HepG2 (cell line): ENCODE measurements around the gene POU6F2. TPM values are rescaled to one million over a fixed set of nuclear protein-coding genes. Genes with fewer than 3 reads are reported as not detected.

Experiments
- ATAC-seq: fragments of 200-7000 bp; cut with Tn5 transposase; 3 replicates; pipeline ENCODE4 v1.9.1; 2020; ENCODE audit warnings: mild to moderate bottlenecking, moderate library complexity
- BruUV-seq: library from RNA; stranded (reverse); fragments of 400-500 nt; replicated peaks from 2 replicates; lab custom pipeline; 2021; lab: Mats Ljungman, UMichigan
- CTCF ChIA-PET: fragments of 300-600 bp; formaldehyde crosslinking; extraction: SDS; loops from one replicate; lab custom pipeline; 2021; ENCODE audit warnings: low total read pairs, inconsistent platforms, low intra/inter-chr PET ratio; lab: Yijun Ruan, JAX
- POLR2A ChIA-PET: fragments of 350-600 bp; sonication (Branson Sonifier 250); formaldehyde crosslinking; loops from one replicate; lab custom pipeline; 2020; ENCODE audit warnings: antibody characterized with exemption, inconsistent platforms; lab: Yijun Ruan, JAX
- DNase-seq: peaks from one replicate; pipeline ENCODE4 v3.0.0-alpha.2; 2015; ENCODE audit warnings: low spot score
- FAIRE-seq: peaks from 3 replicates; lab custom pipeline; 2011; peaks lifted over from hg19 to GRCh38; lab: Jason Lieb, UNC
- H2AFZ ChIP-seq: one replicate; pipeline ENCODE4 v1.6.1; 2011; ENCODE audit warnings: low read length, inconsistent platforms
- H3K27ac ChIP-seq: fragments of 300-600 bp; 3 replicates; pipeline ENCODE4 v1.8.0; 2011; ENCODE audit warnings: mixed run types, mild to moderate bottlenecking, mixed read lengths, low read length, inconsistent platforms; ENCODE audit not compliant: insufficient read depth; ENCODE audit errors: extremely low read length
- H3K27me3 ChIP-seq, 2 experiments: fragments of 200-600 bp in 1 of 2; 2 replicates in 1 of 2; 3 replicates in 1 of 2; pipeline versions ENCODE4 v1.6.0 to v1.8.0; 2011; ENCODE audit warnings: low read length in 2 of 2, mild to moderate bottlenecking in 2 of 2, moderate library complexity in 2 of 2, inconsistent platforms in 1 of 2; ENCODE audit not compliant: insufficient read depth in 2 of 2, control insufficient read depth in 1 of 2
- H3K36me3 ChIP-seq, 2 experiments: fragments of 200-600 bp in 1 of 2; replicated peaks in 1 of 2; 2 replicates in 1 of 2; 3 replicates in 1 of 2; pipeline versions ENCODE4 v1.5.1 to v1.8.0; 2011; ENCODE audit warnings: low read length in 2 of 2, inconsistent platforms in 1 of 2; ENCODE audit not compliant: insufficient read depth in 2 of 2, control insufficient read depth in 1 of 2
- H3K4me1 ChIP-seq: 2 replicates; pipeline ENCODE4 v1.5.1; 2012; ENCODE audit warnings: low read length, inconsistent platforms; ENCODE audit not compliant: insufficient read depth
- H3K4me2 ChIP-seq: 2 replicates; pipeline ENCODE4 v1.6.0; 2011; ENCODE audit warnings: low read depth, low read length, inconsistent platforms
- H3K4me3 ChIP-seq, 3 experiments: fragments of 200-600 bp in 1 of 3; sonication (generic), shearing (Covaris generic) in 1 of 3; replicated peaks in 1 of 3; 2 replicates each; pipeline ENCODE4 v1.5.1; 2011 to 2016; ENCODE audit warnings: low read length in 3 of 3, inconsistent platforms in 2 of 3, low read depth in 2 of 3, mild to moderate bottlenecking in 2 of 3, control low read depth in 1 of 3, mixed read lengths in 1 of 3; ENCODE audit not compliant: insufficient read depth in 1 of 3
- H3K79me2 ChIP-seq: one replicate; pipeline ENCODE4 v1.6.1; 2011; ENCODE audit warnings: low read length, inconsistent platforms; ENCODE audit not compliant: insufficient read depth
- H3K9ac ChIP-seq: 2 replicates; pipeline ENCODE4 v1.6.0; 2011; ENCODE audit warnings: mild to moderate bottlenecking, low read depth, low read length, inconsistent platforms; ENCODE audit not compliant: insufficient read depth
- H3K9me3 ChIP-seq: 2 replicates; pipeline ENCODE4 v1.5.1; 2012; ENCODE audit warnings: mild to moderate bottlenecking, low read length
- H4K20me1 ChIP-seq: 2 replicates; pipeline ENCODE4 v1.6.0; 2011; ENCODE audit warnings: inconsistent platforms, mild to moderate bottlenecking, low read length, moderate library complexity; ENCODE audit not compliant: insufficient read depth
- CBX1 ChIP-seq: IDR thresholded peaks from one replicate; pipeline ENCODE4 v1.6.1; 2016; ENCODE audit warnings: antibody characterized with exemption, low read depth
- HMGXB3 ChIP-seq: sonication (generic); formaldehyde crosslinking; IDR thresholded peaks from 2 replicates; pipeline ENCODE4 v1.4.0; 2020; ENCODE audit warnings: missing genetic modification reagents, borderline replicate concordance
- KAT8 ChIP-seq: IDR thresholded peaks from 2 replicates; pipeline ENCODE4 v1.6.1; 2016; ENCODE audit warnings: missing genetic modification reagents, missing compliant biosample characterization
- SNRNP70 ChIP-seq: fragments of 200-400 bp; formaldehyde crosslinking; IDR thresholded peaks from 2 replicates; pipeline ENCODE4 v1.6.1; 2017; ENCODE audit warnings: mild to moderate bottlenecking, low read depth, low read length, moderate library complexity
- TBX3 ChIP-seq: fragments of 450-650 bp; IDR thresholded peaks from 2 replicates; pipeline ENCODE4 v1.6.1; 2017; ENCODE audit warnings: antibody characterized with exemption, mild to moderate bottlenecking, inconsistent platforms, borderline replicate concordance
- THRA ChIP-seq: sonication (generic); formaldehyde crosslinking; IDR thresholded peaks from 2 replicates; pipeline ENCODE4 v1.4.0; 2020; ENCODE audit warnings: missing genetic modification reagents, borderline replicate concordance
- ZNF605 ChIP-seq: sonication (generic); formaldehyde crosslinking; IDR thresholded peaks from 2 replicates; pipeline ENCODE4 v1.8.0; 2022; ENCODE audit warnings: mild to moderate bottlenecking, missing genetic modification reagents
- ZNF678 ChIP-seq: sonication (generic); formaldehyde crosslinking; IDR thresholded peaks from 2 replicates; pipeline ENCODE4 v1.4.0; 2020; ENCODE audit warnings: mild to moderate bottlenecking, missing genetic modification reagents
- ZNF850 ChIP-seq: sonication (generic); formaldehyde crosslinking; conservative IDR thresholded peaks from 2 replicates; pipeline ENCODE4 v1.9.0; 2021; ENCODE audit warnings: mild to moderate bottlenecking, missing genetic modification reagents
- WGBS: methylation state at CpG from one replicate; pipeline ENCODE4 v1.1.6; 2017; ENCODE audit warnings: low lambda C conversion rate; 5-methylcytosine and 5-hydroxymethylcytosine counted together
- in situ Hi-C: cut with HindIII; loops from 2 replicates; pipeline ENCODE4 v1.10.0; 2017; ENCODE audit warnings: low pct_unique_long_range_greater_than_20kb; ENCODE audit not compliant: extremely low pct_ligation_motif_present
- intact Hi-C: fragments of 100-400 bp; cut with micrococcal nuclease; formaldehyde crosslinking; loops from one replicate; pipeline ENCODE4 v1.10.0; 2022; ENCODE audit not compliant: unreplicated experiment
- polyA plus RNA-seq, 8 experiments: library from polyadenylated mRNA; depleted of rRNA in 3 of 8; stranded (reverse) in 7 of 8; unstranded in 1 of 8; fragments of >200 nt; fragmentation: Illumina TruSeq in 4 of 8; extraction: Trizol in 4 of 8; gene quantifications; 2 replicates each; pipeline versions ENCODE4 v1.2.1 to v1.2.3, GENCODE V29; 2011 to 2016; ENCODE audit warnings: low read depth in 4 of 8, missing spikeins in 1 of 8, mixed read lengths in 1 of 8; ENCODE audit not compliant: insufficient read depth in 1 of 8
- total RNA-seq, 5 experiments: library from RNA; depleted of rRNA; stranded (reverse); fragments of >200 nt; fragmentation: Illumina TruSeq; extraction: Trizol; gene quantifications; 2 replicates each; pipeline ENCODE4 v1.2.3, GENCODE V29; 2016; ENCODE audit warnings: low read depth in 1 of 5

The POU6F2 gene
- total and polyA plus RNA-seq, 2 of the 13 experiments (the other 11 are each of a cell fraction or from before 2014, with no cell fraction given), result not detected

- TF ChIP-seq THRA (CRISPR knock-in tag) (no peak), ZNF678 (CRISPR knock-in tag) (no peak)
These were observed 512.6 kb downstream of the POU6F2 start (continued) for GRCh38 chr7:39490296-39490695.

- Histone ChIP-seq H3K36me3 (no peaks in the 10 kb centered on the region), H3K27ac (no peak overlapping the region), H2AFZ (no peak overlapping the region), H4K20me1 (no peaks in the 10 kb centered on the region), H3K9ac (no peak overlapping the region), H3K4me1 (no peaks in the 10 kb centered on the region), H3K9me3 (no peaks in the 10 kb centered on the region), H3K79me2 (no peaks in the 10 kb centered on the region), H3K27me3 (peaks cover 0 to 20% of the 10 kb centered on the region in 2 experiments; a peak in 3 of 5 replicates), H3K4me2 (no peak overlapping the region), H3K4me3 (no peak overlapping the region)
- ChIA-PET CTCF (no interaction called here), POLR2A (no interaction called here)
- FAIRE-seq (no peak), ATAC-seq (no peak), DNase-seq (no peak)
- intact Hi-C loops, result no loop called here
- BruUV-seq, result no TSS peak
- TF ChIP-seq TBX3 (no peak), ZNF605 (CRISPR knock-in tag) (no peak), CBX1 (no peak)
- 0% methylated on average over 1 of the region's 1 CpG for WGBS
- in situ Hi-C loops, result no loop called here
These were observed 516.2 kb downstream of the POU6F2 start for GRCh38 chr7:39493934-39494333.

GRCh38 chr7:39501358-39501757 is 523.6 kb downstream of the POU6F2 start:
- intact Hi-C loops, result no loop called here
- Histone ChIP-seq H3K36me3 (no peaks in the 10 kb centered on the region), H3K4me3 (no peak overlapping the region), H3K79me2 (no peaks in the 10 kb centered on the region), H3K9me3 (no peaks in the 10 kb centered on the region), H3K9ac (no peak overlapping the region), H2AFZ (no peak overlapping the region), H3K27ac (no peak overlapping the region), H3K4me1 (no peaks in the 10 kb centered on the region), H4K20me1 (no peaks in the 10 kb centered on the region), H3K4me2 (no peak overlapping the region), H3K27me3 (peaks cover 0 to 11% of the 10 kb centered on the region in 2 experiments; a peak in 3 of 5 replicates)
- no TSS peak for BruUV-seq
- ChIA-PET CTCF (no interaction called here), POLR2A (no interaction called here)
- WGBS, result 48% methylated on average over 3 of the region's 3 CpGs
- no peak for FAIRE-seq
- in situ Hi-C loops, result no loop called here
- no peak for DNase-seq
- ATAC-seq, result no peak
- no peak for TF ChIP-seq SNRNP70
- no peak for TF ChIP-seq HMGXB3 (CRISPR knock-in tag)
- no peak for TF ChIP-seq KAT8 (CRISPR knock-in tag)
- TF ChIP-seq ZNF850 (CRISPR knock-in tag), result no peak
